Activated T-cell treated with anti-CD3 and anti-CD28 coated beads, Interleukin-2, amount 50 U/mL, for 24 hours (primary cell): ENCODE results near the gene SPHK2.
A peak's percentile ranks its signal among the peaks of the same experiment; 100 is the strongest.
"Not testable (repeated sequence)": the region's sequence is repeated elsewhere in the genome, so short reads cannot be mapped to it uniquely, and the experiment has no call there.

ENCODE experiments used
- DNase-seq: peaks from one replicate; pipeline ENCODE4 v3.0.0-alpha.2; 2020
- H3K27ac Mint-ChIP-seq: 2 replicates; pipeline ENCODE4 v1.8.0; 2020; ENCODE audit warnings: mild to moderate bottlenecking, mixed read lengths
- H3K27me3 Mint-ChIP-seq: 2 replicates; pipeline ENCODE4 v1.8.0; 2020; ENCODE audit warnings: mixed read lengths
- H3K36me3 Mint-ChIP-seq: 2 replicates; pipeline ENCODE4 v1.8.0; 2020; ENCODE audit warnings: low read depth, mixed read lengths
- H3K4me1 Mint-ChIP-seq: 2 replicates; pipeline ENCODE4 v1.8.0; 2020; ENCODE audit warnings: low read depth, mixed read lengths
- H3K4me3 Mint-ChIP-seq: 2 replicates; pipeline ENCODE4 v1.8.0; 2020; ENCODE audit warnings: mild to moderate bottlenecking, moderate library complexity, mixed read lengths
- H3K9me3 Mint-ChIP-seq: 2 replicates; pipeline ENCODE4 v1.8.0; 2020; ENCODE audit warnings: mixed read lengths

The SPHK2 gene

GRCh38 chr19:48618916-48619691 lies at the start of gene SPHK2, which contains the start of gene RPL18:
TSS of gene SPHK2 (plus strand) at chr19:48619506. CDS start at chr19:48620515, 1,009 bp downstream.
TSS of gene RPL18 (minus strand) at chr19:48619178. CDS start at chr19:48619143, 35 bp downstream.
- peak; percentile 97 for DNase-seq
- H3K9me3 Mint-ChIP-seq: no peaks in the 10 kb centered on the region
- peak within 1 kb of the TSS; percentile 99 for H3K27ac Mint-ChIP-seq
- H3K4me3 Mint-ChIP-seq: peak within 1 kb of the TSS; percentile 98
- H3K27me3 Mint-ChIP-seq: no peaks in the 10 kb centered on the region
- H3K4me1 Mint-ChIP-seq: peaks cover 47% of the 10 kb centered on the region
- H3K36me3 Mint-ChIP-seq: peaks cover 84% of the 10 kb centered on the region

GRCh38 chr19:48569814-48570213 lies 49.5 kb upstream of the SPHK2 start:
- Mint-ChIP-seq H3K27ac (no peak overlapping the region), H3K36me3 (no peaks in the 10 kb centered on the region), H3K27me3 (peaks cover 8% of the 10 kb centered on the region), H3K9me3 (no peaks in the 10 kb centered on the region), H3K4me1 (no peaks in the 10 kb centered on the region), H3K4me3 (no peak overlapping the region)
- DNase-seq: no peak

- Mint-ChIP-seq H3K27ac (no peak overlapping the region), H3K9me3 (no peaks in the 10 kb centered on the region), H3K4me3 (no peak overlapping the region), H3K27me3 (peaks cover 8% of the 10 kb centered on the region), H3K4me1 (no peaks in the 10 kb centered on the region), H3K36me3 (no peaks in the 10 kb centered on the region)
- no peak for DNase-seq
Observed at GRCh38 chr19:48571378-48572162, 47.7 kb upstream of the SPHK2 start.

DNA sequence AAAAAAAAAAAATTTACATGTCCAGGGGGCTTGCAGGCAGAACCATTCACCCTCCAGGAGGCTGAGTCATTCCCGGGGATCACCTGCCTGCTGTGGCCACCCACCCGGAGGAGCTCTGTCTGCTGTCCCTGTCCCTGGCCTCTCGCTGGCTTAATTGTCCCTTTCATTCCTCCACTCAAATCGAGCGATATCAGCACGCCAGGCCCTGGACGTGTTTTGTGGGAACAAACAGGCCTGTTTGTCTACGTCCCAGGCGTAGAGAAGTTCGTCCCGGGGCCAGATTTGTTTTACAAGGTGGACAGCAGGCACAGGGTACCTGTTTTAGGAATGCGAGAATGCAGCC lies 46.2 kb upstream of the SPHK2 start:
- DNase-seq: no peak
- Mint-ChIP-seq H3K27ac (no peak overlapping the region), H3K36me3 (no peaks in the 10 kb centered on the region), H3K4me3 (no peak overlapping the region), H3K9me3 (no peaks in the 10 kb centered on the region), H3K27me3 (no peaks in the 10 kb centered on the region), H3K4me1 (no peaks in the 10 kb centered on the region)

GRCh38 chr19:48575931-48576622 lies 43.2 kb upstream of the SPHK2 start:
- H3K27me3 Mint-ChIP-seq: no peaks in the 10 kb centered on the region
- no peak overlapping the region for H3K4me3 Mint-ChIP-seq
- no peaks in the 10 kb centered on the region for H3K36me3 Mint-ChIP-seq
- H3K27ac Mint-ChIP-seq: no peak overlapping the region
- no peak for DNase-seq
- no peaks in the 10 kb centered on the region for H3K4me1 Mint-ChIP-seq
- H3K9me3 Mint-ChIP-seq: no peaks in the 10 kb centered on the region

DNA sequence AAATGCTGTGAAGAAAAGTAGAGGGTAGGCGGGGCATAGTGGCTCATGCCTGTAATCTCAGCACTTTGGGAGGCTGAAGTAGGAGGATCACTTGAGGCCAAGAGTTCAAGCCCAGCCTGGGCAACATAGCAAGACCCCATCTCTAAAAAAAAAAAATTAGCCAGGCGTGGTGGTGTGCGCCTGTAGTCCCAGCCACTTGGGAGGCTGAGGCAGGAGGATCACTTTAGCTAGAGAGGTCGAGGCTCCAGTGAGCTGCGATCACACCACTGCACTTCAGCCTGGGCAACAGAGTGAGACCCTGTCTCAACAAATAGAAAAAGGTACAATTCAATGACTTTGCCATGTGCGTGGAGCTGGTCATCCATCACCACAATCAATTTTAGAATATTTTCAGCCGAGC lies 41.4 kb upstream of the SPHK2 start:
- not testable (repeated sequence) for H3K9me3 Mint-ChIP-seq

DNA sequence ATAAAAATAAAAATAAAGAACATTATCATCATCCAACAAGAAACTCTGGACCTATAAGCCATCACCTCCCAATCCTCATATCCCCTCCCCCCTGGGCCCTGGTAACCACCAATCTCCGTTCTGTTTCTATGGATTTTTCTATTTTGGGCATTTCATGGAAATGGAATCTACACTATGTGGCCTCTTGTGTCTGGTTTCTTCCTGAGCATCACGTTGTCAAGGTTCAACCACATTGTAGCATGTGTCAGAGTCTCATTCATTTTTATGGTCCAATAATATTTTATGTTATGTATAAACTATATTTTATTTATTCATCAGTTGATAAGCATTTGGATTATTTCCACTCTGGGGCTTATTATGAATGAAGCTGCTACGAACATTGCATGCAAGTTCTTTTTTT lies 40.4 kb upstream of the SPHK2 start:
- Mint-ChIP-seq H3K4me1 (peaks cover under 1% of the 10 kb centered on the region), H3K27me3 (no peaks in the 10 kb centered on the region), H3K4me3 (no peak overlapping the region), H3K9me3 (no peaks in the 10 kb centered on the region), H3K27ac (no peak overlapping the region), H3K36me3 (no peaks in the 10 kb centered on the region)
- DNase-seq: no peak

More for the DNA sequence above, 41.4 kb upstream of the SPHK2 start:
- H3K4me1 Mint-ChIP-seq, H3K4me3 Mint-ChIP-seq, DNase-seq, H3K27ac Mint-ChIP-seq, H3K36me3 Mint-ChIP-seq, H3K27me3 Mint-ChIP-seq: not testable (repeated sequence)

DNA sequence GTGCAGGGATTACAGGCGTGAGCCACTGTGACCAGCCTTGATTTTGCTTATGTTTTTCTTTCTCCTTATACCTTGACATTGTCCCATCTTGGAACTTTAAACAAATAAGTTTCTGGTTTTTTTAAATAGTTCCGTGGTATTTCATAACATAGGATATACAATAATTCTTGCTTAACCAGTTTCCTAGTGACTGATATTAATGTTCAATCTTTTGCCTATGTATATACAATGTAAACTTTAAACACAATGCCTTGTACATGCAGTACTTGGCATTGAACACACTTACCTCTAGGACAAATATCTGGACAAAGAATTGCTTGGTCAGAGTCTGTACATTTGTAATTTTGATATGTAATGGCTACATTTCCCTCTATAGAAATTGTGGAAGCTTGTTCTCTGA lies 37.1 kb upstream of the SPHK2 start:
- DNase-seq: no peak
- no peak overlapping the region for H3K27ac Mint-ChIP-seq
- no peaks in the 10 kb centered on the region for H3K27me3 Mint-ChIP-seq
- no peak overlapping the region for H3K4me3 Mint-ChIP-seq
- no peaks in the 10 kb centered on the region for H3K36me3 Mint-ChIP-seq
- no peaks in the 10 kb centered on the region for H3K9me3 Mint-ChIP-seq
- peaks cover 6% of the 10 kb centered on the region for H3K4me1 Mint-ChIP-seq

GRCh38 chr19:48587387-48587786 lies 31.9 kb upstream of the SPHK2 start:
- no peak overlapping the region for H3K4me3 Mint-ChIP-seq
- DNase-seq: no peak
- no peaks in the 10 kb centered on the region for H3K9me3 Mint-ChIP-seq
- H3K27me3 Mint-ChIP-seq: no peaks in the 10 kb centered on the region
- H3K36me3 Mint-ChIP-seq: no peaks in the 10 kb centered on the region
- H3K4me1 Mint-ChIP-seq: peaks cover 18% of the 10 kb centered on the region
- no peak overlapping the region for H3K27ac Mint-ChIP-seq

DNA sequence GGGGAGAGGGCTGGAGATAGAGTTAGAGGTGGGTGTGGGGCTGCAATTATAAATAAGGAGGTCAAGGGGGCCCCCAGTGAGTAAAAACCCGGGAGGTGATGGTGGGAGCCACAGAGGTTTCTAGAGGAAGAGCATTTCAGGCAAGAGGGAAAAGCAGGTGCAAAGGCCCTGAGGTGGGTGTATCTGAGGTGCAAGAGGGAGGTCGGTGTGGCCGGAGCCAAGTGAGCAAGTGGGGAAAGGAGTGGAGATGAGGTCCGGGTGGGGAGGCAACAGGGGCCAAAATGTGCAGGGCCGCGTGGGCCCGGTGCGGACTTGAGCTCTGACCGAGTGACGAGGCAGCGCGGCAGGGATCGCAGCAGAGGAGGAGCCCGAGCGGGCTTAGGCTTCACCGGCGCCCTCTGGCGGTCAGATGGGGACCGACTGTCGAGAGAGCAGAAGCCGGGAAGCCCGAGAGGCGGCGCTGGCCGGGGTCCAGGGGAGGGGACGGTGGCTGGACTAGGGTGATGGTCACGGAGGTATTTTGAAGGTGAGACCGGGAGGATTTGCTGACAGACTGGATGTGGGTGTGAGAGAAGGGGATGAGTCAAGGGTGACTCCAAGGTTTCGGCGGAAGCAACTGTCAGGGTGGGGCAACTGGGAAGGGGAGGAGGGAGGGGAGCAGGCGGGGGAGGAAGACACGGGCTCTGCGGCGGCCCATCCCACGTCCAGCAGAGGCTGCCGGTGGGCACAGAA lies 30.5 kb upstream of the SPHK2 start:
- Mint-ChIP-seq H3K27me3 (no peaks in the 10 kb centered on the region), H3K36me3 (no peaks in the 10 kb centered on the region), H3K27ac (peak overlapping the region; percentile 81), H3K9me3 (no peaks in the 10 kb centered on the region), H3K4me1 (peaks cover 20% of the 10 kb centered on the region), H3K4me3 (peak overlapping the region; percentile 59)
- peak; percentile 91 for DNase-seq

- no peak overlapping the region for H3K27ac Mint-ChIP-seq
- DNase-seq: no peak
- H3K27me3 Mint-ChIP-seq: no peaks in the 10 kb centered on the region
Observed at GRCh38 chr19:48591021-48591420, 28.3 kb upstream of the SPHK2 start.

DNA sequence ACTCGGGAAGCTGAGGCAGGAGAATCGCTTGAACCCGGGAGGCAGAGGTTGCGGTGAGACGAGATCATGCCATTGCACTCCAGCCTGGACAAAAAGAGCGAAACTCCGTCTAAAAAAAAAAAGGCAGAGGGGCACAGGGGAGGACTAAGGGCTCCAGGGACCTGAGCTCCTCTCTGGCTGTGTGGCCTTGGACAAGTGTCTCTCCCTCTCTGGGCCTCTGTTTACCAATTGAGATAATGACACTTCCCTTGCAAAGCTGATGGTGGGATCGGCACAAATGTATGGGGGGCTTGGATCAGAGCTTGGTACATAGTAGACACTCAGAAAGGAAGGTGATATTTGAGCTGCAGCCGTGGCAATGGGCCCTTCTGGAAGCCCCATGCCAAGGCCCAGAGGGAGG lies 24.1 kb upstream of the SPHK2 start:
- Mint-ChIP-seq H3K27me3 (no peaks in the 10 kb centered on the region), H3K27ac (peak overlapping the region; percentile 37)

More at GRCh38 chr19:48591021-48591420, 28.3 kb upstream of the SPHK2 start:
- Mint-ChIP-seq H3K36me3 (no peaks in the 10 kb centered on the region), H3K9me3 (no peaks in the 10 kb centered on the region), H3K4me1 (peaks cover 16% of the 10 kb centered on the region), H3K4me3 (no peak overlapping the region)

DNA sequence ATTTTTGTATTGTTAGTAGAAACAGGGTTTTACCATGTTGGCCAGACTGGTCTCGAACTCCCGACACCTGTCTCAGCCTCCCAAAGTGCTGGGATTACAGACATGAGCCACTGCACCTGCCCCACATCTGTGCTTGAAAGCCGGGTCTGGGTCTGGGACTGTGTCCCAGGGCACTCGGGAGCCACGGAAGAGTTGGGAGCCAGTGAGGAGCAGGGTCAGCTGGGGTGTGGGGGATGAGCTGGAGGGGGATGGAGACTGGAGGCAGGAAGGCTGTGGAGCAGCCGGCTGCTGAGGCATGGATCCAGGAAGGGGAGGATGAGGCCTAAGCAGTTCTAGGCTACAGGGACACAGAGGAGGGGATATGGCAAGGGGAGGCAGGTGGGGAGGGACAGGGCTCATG lies 23.5 kb upstream of the SPHK2 start:
- H3K27ac Mint-ChIP-seq: no peak overlapping the region
- no peaks in the 10 kb centered on the region for H3K27me3 Mint-ChIP-seq
- H3K4me1 Mint-ChIP-seq: peaks cover 11% of the 10 kb centered on the region
- peak overlapping the region; percentile 74 for H3K4me3 Mint-ChIP-seq
- H3K9me3 Mint-ChIP-seq: no peaks in the 10 kb centered on the region
- no peak for DNase-seq
- no peaks in the 10 kb centered on the region for H3K36me3 Mint-ChIP-seq

More for the DNA sequence above, 24.1 kb upstream of the SPHK2 start:
- Mint-ChIP-seq H3K4me3 (peak overlapping the region; percentile 16), H3K4me1 (peaks cover 11% of the 10 kb centered on the region), H3K36me3 (no peaks in the 10 kb centered on the region), H3K9me3 (no peaks in the 10 kb centered on the region)
- no peak for DNase-seq

DNA sequence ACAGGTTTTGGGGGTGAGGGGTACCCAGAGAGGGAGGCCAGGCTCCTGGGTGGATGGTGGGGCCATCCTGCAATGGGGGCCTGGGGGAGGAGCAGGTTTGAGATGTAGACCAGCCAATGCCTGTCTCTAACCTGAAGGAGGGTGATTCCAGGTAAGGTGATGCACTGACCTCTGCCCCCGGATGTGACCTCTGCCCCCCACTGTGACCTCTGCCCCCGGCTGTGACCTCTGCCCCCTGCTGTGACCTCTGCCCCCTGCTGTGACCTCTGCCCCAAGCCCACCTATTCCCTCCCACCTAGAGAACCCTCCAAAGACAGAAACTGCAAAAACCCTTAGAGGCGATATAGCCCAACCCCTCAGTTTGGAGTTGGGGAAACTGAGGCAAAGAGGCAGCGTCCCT lies 23.1 kb upstream of the SPHK2 start:
- Mint-ChIP-seq H3K36me3 (no peaks in the 10 kb centered on the region), H3K4me1 (peaks cover 11% of the 10 kb centered on the region), H3K27me3 (no peaks in the 10 kb centered on the region), H3K4me3 (peak overlapping the region; percentile 74), H3K9me3 (no peaks in the 10 kb centered on the region), H3K27ac (peak overlapping the region; percentile 40)
- DNase-seq: no peak
